Cardiac fibroblast (primary cell): ENCODE data around the gene SLC25A3.
"Not testable (repeated sequence)": the region's sequence is repeated elsewhere in the genome, so short reads cannot be mapped to it uniquely, and the experiment has no call there.

Source experiments
- DNase-seq, 2 donors: peaks; one replicate each; pipeline versions ENCODE4 v3.0.0 to v3.0.0-alpha.2; 2010; ENCODE audit warnings: low read depth in 2 of 2
- H3K4me3 ChIP-seq, 2 donors: replicated peaks in 1 of 2; 1 replicate in 1 of 2; 2 replicates in 1 of 2; pipeline ENCODE4 v1.5.1; 2011; ENCODE audit warnings: low read depth in 2 of 2, low read length in 2 of 2, mild to moderate bottlenecking in 2 of 2, moderate library complexity in 1 of 2
- TF ChIP-seq, protein P1 (sequence below): IDR thresholded peaks from one replicate; pipeline ENCODE4 v1.5.1; 2011; ENCODE audit warnings: low read depth, mild to moderate bottlenecking, low read length, inconsistent platforms

Gene SLC25A3

DNA sequence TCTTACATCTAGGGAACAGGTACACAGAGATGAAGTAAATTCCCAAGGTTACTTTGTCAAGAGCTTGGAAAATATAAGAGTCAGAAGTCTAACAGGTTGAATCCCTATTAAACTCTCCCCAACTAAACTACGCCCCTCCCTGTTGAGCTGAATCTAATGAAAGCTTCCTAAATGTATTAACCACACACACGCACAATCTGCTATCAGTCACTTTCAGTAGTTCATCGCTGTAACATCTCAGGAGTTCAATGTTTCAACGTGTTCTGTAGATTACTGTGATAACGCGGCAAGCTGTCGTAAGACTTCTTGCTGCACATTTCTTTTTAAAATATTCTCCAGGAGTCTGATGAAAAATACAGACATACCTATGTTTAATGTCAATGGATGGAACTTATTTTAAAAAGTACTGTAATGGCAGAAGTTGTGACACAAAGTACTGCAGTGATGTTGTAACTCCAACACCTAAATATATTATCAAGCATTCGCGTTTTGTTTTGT lies 612 bp upstream of the SLC25A3 start:
- peak overlapping the region in 1 of 2 donors; percentile 56 for H3K4me3 ChIP-seq
- TF ChIP-seq, protein P1, sequence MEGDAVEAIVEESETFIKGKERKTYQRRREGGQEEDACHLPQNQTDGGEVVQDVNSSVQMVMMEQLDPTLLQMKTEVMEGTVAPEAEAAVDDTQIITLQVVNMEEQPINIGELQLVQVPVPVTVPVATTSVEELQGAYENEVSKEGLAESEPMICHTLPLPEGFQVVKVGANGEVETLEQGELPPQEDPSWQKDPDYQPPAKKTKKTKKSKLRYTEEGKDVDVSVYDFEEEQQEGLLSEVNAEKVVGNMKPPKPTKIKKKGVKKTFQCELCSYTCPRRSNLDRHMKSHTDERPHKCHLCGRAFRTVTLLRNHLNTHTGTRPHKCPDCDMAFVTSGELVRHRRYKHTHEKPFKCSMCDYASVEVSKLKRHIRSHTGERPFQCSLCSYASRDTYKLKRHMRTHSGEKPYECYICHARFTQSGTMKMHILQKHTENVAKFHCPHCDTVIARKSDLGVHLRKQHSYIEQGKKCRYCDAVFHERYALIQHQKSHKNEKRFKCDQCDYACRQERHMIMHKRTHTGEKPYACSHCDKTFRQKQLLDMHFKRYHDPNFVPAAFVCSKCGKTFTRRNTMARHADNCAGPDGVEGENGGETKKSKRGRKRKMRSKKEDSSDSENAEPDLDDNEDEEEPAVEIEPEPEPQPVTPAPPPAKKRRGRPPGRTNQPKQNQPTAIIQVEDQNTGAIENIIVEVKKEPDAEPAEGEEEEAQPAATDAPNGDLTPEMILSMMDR = no peak
- no peak for DNase-seq

GRCh38 chr12:98594050-98594835 lies 757 bp downstream of the SLC25A3 start:
- peak; percentile 24 to 35 for DNase-seq
- peak overlapping the region; percentile 91 to 99 for H3K4me3 ChIP-seq
- TF ChIP-seq, protein P1 = no peak

- TF ChIP-seq, protein P1 = no peak
- H3K4me3 ChIP-seq = peak overlapping the region; percentile 91 to 99
- DNase-seq = peak; percentile 76 to 79
These were observed 1.9 kb downstream of the SLC25A3 start for GRCh38 chr12:98595243-98595988.

DNA sequence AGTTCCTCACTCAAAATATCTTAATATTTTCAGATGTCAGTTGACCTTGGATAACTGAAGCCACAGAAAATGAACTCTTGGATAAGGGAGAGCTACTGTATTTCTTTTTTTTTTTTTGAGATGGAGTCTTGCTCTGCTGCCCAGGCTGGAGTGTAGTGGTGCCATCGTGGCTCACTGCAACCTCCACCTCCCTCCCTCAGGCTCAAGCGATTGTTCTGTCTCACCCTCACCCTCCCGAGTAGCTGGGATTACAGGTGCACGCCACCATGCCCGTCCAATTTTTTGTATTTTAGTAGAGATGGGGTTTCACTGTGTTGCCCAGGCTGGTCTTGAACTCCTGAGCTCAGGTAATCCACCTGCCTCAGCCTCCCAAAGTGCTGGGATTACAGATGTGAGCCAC lies 3.8 kb downstream of the SLC25A3 start:
- DNase-seq, H3K4me3 ChIP-seq: not testable (repeated sequence)

- TF ChIP-seq, protein P1 = no peak
- DNase-seq = no peak
- H3K4me3 ChIP-seq = no peak overlapping the region
These were observed 8.4 kb downstream of the SLC25A3 start for GRCh38 chr12:98601924-98602323.

DNA sequence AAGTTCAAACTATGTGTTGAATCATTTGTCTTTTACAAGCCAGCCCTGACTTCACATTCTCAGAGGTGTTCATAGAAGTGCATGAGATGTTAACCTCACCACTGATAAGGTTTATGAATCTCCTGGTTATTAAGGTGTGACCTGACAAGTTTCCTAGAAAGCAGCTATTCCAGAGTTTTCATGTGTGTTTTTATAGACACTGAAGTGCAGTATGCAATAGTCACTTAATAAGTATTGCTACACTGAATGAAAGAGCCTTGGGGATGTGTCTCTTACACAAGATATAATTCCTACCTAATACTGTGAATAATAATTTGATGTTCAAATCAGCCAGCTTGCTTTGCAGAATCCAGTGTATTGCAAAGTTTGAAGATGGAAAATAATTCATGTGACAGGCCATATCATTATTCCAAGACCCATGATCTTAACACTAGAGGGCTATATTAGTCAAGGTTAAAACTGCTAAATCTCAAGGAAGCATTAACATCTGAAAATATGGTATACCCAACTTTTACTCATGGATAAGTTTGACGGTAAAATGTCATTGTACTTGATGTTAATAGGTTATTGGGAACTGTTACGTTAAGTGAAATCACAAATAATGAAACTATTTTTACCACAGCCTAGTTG lies 13.0 kb downstream of the SLC25A3 start:
- TF ChIP-seq, protein P1 = no peak
- DNase-seq = peak in 1 of 2 donors; percentile 14
- no peak overlapping the region for H3K4me3 ChIP-seq

GRCh38 chr12:98610596-98610995 lies 17.1 kb downstream of the SLC25A3 start:
- no peak overlapping the region for H3K4me3 ChIP-seq
- DNase-seq = no peak
- TF ChIP-seq, protein P1 = no peak
